ENCODE data around the gene POLR3B.

Gene POLR3B

GRCh38 chr12:106329231-106329982, 28.1 kb upstream of the POLR3B start:
- no peak for DNase-seq (ENCODE audit: low read depth)
- TF ChIP-seq, protein P1, sequence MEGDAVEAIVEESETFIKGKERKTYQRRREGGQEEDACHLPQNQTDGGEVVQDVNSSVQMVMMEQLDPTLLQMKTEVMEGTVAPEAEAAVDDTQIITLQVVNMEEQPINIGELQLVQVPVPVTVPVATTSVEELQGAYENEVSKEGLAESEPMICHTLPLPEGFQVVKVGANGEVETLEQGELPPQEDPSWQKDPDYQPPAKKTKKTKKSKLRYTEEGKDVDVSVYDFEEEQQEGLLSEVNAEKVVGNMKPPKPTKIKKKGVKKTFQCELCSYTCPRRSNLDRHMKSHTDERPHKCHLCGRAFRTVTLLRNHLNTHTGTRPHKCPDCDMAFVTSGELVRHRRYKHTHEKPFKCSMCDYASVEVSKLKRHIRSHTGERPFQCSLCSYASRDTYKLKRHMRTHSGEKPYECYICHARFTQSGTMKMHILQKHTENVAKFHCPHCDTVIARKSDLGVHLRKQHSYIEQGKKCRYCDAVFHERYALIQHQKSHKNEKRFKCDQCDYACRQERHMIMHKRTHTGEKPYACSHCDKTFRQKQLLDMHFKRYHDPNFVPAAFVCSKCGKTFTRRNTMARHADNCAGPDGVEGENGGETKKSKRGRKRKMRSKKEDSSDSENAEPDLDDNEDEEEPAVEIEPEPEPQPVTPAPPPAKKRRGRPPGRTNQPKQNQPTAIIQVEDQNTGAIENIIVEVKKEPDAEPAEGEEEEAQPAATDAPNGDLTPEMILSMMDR (IDR thresholded peaks at IDR 0.05; ENCODE audit: insufficient read depth, low read depth, low read length, missing control alignments), result no peak
- H3K4me3 ChIP-seq (ENCODE audit: low read length), result no peak overlapping the region

- H3K4me3 ChIP-seq (ENCODE audit: low read length), result no peak overlapping the region
- no peak for DNase-seq (ENCODE audit: low read depth)
- TF ChIP-seq, protein P1 (IDR thresholded peaks at IDR 0.05; ENCODE audit: insufficient read depth, low read depth, low read length, missing control alignments), result no peak
These were observed 25.9 kb upstream of the POLR3B start for GRCh38 chr12:106331599-106331998.

GRCh38 chr12:106332536-106332935, 25.0 kb upstream of the POLR3B start:
- DNase-seq (ENCODE audit: low read depth), result no peak
- TF ChIP-seq, protein P1 (IDR thresholded peaks at IDR 0.05; ENCODE audit: insufficient read depth, low read depth, low read length, missing control alignments), result no peak
- no peak overlapping the region for H3K4me3 ChIP-seq (ENCODE audit: low read length)

GRCh38 chr12:106333010-106333409, 24.5 kb upstream of the POLR3B start:
- TF ChIP-seq, protein P1 (IDR thresholded peaks at IDR 0.05; ENCODE audit: insufficient read depth, low read depth, low read length, missing control alignments), result no peak
- no peak overlapping the region for H3K4me3 ChIP-seq (ENCODE audit: low read length)
- no peak for DNase-seq (ENCODE audit: low read depth)

DNA sequence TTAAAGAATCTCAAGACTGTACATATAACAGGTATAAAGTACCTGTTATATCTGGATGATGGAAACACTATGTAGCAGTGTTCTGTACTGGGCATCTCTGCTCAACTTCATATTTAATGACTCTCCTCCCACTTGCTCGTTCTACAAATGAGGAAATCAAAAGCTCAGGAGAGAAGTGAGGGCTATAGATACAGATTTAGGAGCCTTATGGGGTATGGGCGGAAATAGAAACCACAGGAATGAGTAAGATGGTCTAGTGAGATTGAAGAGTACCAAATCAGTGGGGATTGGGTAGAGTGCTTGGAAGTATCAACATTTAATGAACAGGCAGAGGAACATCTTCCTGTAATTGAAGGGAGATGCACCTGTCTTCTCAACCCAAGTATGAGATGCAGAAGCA, 23.8 kb upstream of the POLR3B start:
- no peak overlapping the region for H3K4me3 ChIP-seq (ENCODE audit: low read length)
- TF ChIP-seq, protein P1 (IDR thresholded peaks at IDR 0.05; ENCODE audit: insufficient read depth, low read depth, low read length, missing control alignments), result no peak
- no peak for DNase-seq (ENCODE audit: low read depth)

DNA sequence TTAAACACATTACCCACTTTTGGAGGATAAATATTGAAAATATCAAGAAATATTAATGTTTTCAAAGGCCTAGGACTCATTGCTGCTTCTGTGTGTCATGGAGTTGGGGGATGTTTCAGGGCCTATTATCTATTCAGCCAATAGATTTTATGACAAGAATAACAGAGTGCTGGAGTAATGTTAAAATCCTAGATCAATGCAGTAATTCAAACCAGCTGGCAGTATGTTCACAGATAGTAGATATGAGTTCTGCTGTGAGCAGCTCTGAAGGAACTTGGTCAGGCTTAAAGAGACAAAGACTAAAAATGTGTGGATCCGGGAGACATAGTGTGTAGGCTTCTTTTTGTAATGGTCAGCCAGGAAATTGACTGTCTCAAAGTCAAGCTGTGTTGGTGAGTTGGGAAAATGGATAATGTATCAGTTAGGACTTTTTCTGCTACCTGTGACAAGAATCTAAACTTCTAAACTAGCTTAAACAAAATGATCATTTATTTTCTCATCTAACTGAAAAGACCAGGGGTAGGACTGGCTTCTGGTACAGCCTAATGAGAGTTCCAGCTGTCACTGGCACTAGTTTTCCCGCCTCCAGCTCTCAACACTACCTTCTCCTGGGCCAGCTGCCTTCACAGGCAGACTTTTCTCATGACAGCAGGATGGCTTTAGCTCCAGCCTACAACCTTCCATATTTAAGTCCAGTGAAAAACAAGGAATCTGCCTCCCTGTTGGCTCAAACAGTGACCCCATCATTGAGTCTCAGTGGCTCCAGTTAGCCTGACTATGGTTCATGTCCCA, 16.3 kb upstream of the POLR3B start:
- TF ChIP-seq, protein P1 (IDR thresholded peaks at IDR 0.05; ENCODE audit: insufficient read depth, low read depth, low read length, missing control alignments), result no peak
- H3K4me3 ChIP-seq (ENCODE audit: low read length), result no peak overlapping the region
- DNase-seq (ENCODE audit: low read depth), result no peak

Measured in epithelial cell of esophagus (primary cell).